A673 (cell line): Measurements from ENCODE around the gene F8A1. TPM values are rescaled to one million over a fixed set of nuclear protein-coding genes. Genes with fewer than 3 reads are reported as not detected.
"Not testable (repeated sequence)": the region's sequence is repeated elsewhere in the genome, so short reads cannot be mapped to it uniquely, and the experiment has no call there.

Experiments
- BruUV-seq: library from RNA; stranded (reverse); fragments of 400-500 nt; replicated peaks from 2 replicates; lab custom pipeline; 2021; lab: Mats Ljungman, UMichigan
- CTCF ChIA-PET: fragments of 300-600 bp; sonication (Branson Sonifier 250); formaldehyde crosslinking; loops from one replicate; lab custom pipeline; 2022; ENCODE audit warnings: antibody characterized with exemption; lab: Charles Lee
- POLR2A ChIA-PET: fragments of 300-600 bp; sonication (Branson Sonifier 250); formaldehyde crosslinking; loops from one replicate; lab custom pipeline; 2022; ENCODE audit warnings: antibody characterized with exemption; ENCODE audit not compliant: low non-redundant PET; lab: Charles Lee
- DNase-seq: peaks from one replicate; pipeline ENCODE4 v3.0.0-alpha.2; 2015; ENCODE audit warnings: low spot score
- H3K27ac ChIP-seq: fragments of 200-600 bp; sonication (generic); 2 replicates; pipeline ENCODE4 v1.5.1; 2016; ENCODE audit warnings: mixed run types, low read depth, mild to moderate bottlenecking, mixed read lengths, antibody characterized with exemption, low read length; ENCODE audit not compliant: poor library complexity, severe bottlenecking
- H3K27me3 ChIP-seq: fragments of 200-600 bp; sonication (generic); replicated peaks from 2 replicates; pipeline ENCODE4 v1.6.1; 2017; ENCODE audit warnings: mixed run types, low read depth, mild to moderate bottlenecking, mixed read lengths, antibody characterized with exemption, low read length; ENCODE audit not compliant: insufficient read depth, poor library complexity
- H3K36me3 ChIP-seq: fragments of 200-600 bp; sonication (generic); 2 replicates; pipeline ENCODE4 v1.6.1; 2016; ENCODE audit warnings: mixed run types, mild to moderate bottlenecking, mixed read lengths, antibody characterized with exemption, low read length; ENCODE audit not compliant: insufficient read depth, poor library complexity, severe bottlenecking
- H3K4me1 ChIP-seq: fragments of 200-600 bp; sonication (generic); 2 replicates; pipeline ENCODE4 v1.6.1; 2017; ENCODE audit warnings: mixed run types, mild to moderate bottlenecking, mixed read lengths, antibody characterized with exemption, low read length; ENCODE audit not compliant: insufficient read depth, poor library complexity, severe bottlenecking
- H3K4me3 ChIP-seq: fragments of 200-600 bp; sonication (generic); 2 replicates; pipeline ENCODE4 v1.5.1; 2016; ENCODE audit warnings: low read depth, mixed run types, mild to moderate bottlenecking, mixed read lengths, low read length; ENCODE audit not compliant: poor library complexity, severe bottlenecking
- H3K9me3 ChIP-seq: fragments of 200-600 bp; sonication (generic); 2 replicates; pipeline ENCODE4 v1.6.1; 2016; ENCODE audit warnings: mixed run types, low read depth, mild to moderate bottlenecking, mixed read lengths, antibody characterized with exemption, low read length; ENCODE audit not compliant: poor library complexity, severe bottlenecking
- CTCF ChIP-seq: fragments of 300-800, 200-600 bp; sonication (generic); conservative IDR thresholded peaks from 2 replicates; pipeline ENCODE4 v1.5.1; 2017; ENCODE audit warnings: low read depth, mild to moderate bottlenecking, antibody characterized with exemption, low read length, moderate library complexity, mixed read lengths
- EZH2 ChIP-seq: fragments of 200-600 bp; sonication (generic); IDR thresholded peaks from 2 replicates; pipeline ENCODE4 v1.6.1; 2017; ENCODE audit warnings: borderline replicate concordance, low read depth, mild to moderate bottlenecking, mixed read lengths, antibody characterized with exemption, low read length; ENCODE audit not compliant: poor library complexity, severe bottlenecking
- intact Hi-C: fragments of 100-400 bp; cut with micrococcal nuclease; formaldehyde crosslinking; loops from one replicate; pipeline ENCODE4 v1.10.0; 2022; ENCODE audit not compliant: unreplicated experiment
- microRNA-seq: library from miRNA; unstranded; fragments of <30 nt; microRNA quantifications from one replicate; pipeline ENCODE4 v1.2.0, GENCODE V29; 2021
- total RNA-seq: library from RNA; stranded (reverse); gene quantifications from 2 replicates; pipeline ENCODE4 v1.2.3, GENCODE V29; 2021

F8A1 gene
- total RNA-seq, 1 experiment from 2014 or later: 25.0 TPM

- no peaks in the 10 kb centered on the region for H3K4me1 ChIP-seq
- no TSS peak for BruUV-seq
- H3K36me3 ChIP-seq: no peaks in the 10 kb centered on the region
- no peak for DNase-seq
- POLR2A ChIA-PET: no interaction called here
- H3K9me3 ChIP-seq: no peaks in the 10 kb centered on the region
- TF ChIP-seq CTCF (no peak), EZH2 (no peak)
- CTCF ChIA-PET: no interaction called here
- intact Hi-C loops: loop anchor here (10.0 kb wide), 2 partner anchors 141 to 221 kb away; no protein-coding TSS in a partner anchor
- no peak overlapping the region for H3K27ac ChIP-seq
- no peaks in the 10 kb centered on the region for H3K27me3 ChIP-seq
- H3K4me3 ChIP-seq: no peak overlapping the region
Observed at GRCh38 chrX:154914052-154914451, 27.9 kb downstream of the F8A1 start.

GRCh38 chrX:154918060-154918483 is 31.9 kb downstream of the F8A1 start:
- H3K4me3 ChIP-seq: no peak overlapping the region
- intact Hi-C loops: loop anchor here (5.0 to 10.0 kb wide), 3 partner anchors 137 to 904 kb away; no protein-coding TSS in a partner anchor
- no peak overlapping the region for H3K27ac ChIP-seq
- H3K36me3 ChIP-seq: no peaks in the 10 kb centered on the region
- ChIA-PET POLR2A (no interaction called here), CTCF (interaction anchor here (0.8 to 1.3 kb wide), 7 partner anchors 16 to 299 kb away, joined by 3 to 6 read pairs (median 4); partner anchors contain the start of gene VBP1)
- DNase-seq: peak; percentile 87
- BruUV-seq: no TSS peak
- no peaks in the 10 kb centered on the region for H3K27me3 ChIP-seq
- no peaks in the 10 kb centered on the region for H3K4me1 ChIP-seq
- TF ChIP-seq CTCF (peak; percentile 81), EZH2 (no peak)
- H3K9me3 ChIP-seq: no peaks in the 10 kb centered on the region

GRCh38 chrX:154924771-154925170 is 38.6 kb downstream of the F8A1 start:
- H3K9me3 ChIP-seq, CTCF ChIA-PET, DNase-seq, H3K27ac ChIP-seq, H3K4me3 ChIP-seq, H3K4me1 ChIP-seq, H3K27me3 ChIP-seq, H3K36me3 ChIP-seq, POLR2A ChIA-PET, BruUV-seq, intact Hi-C loops: not testable (repeated sequence)

Small RNAs within 50 kb of the gene (microRNA-seq; reads per million reads assigned to microRNA genes)
- gene MIR1184-1: not detected

Other genes starting within 250 kb of the F8A1 start
- not detected in 2 replicates for gene CTAG2, start 232.8 kb upstream of the F8A1 start, total RNA-seq
- gene GAB3, start 135.3 kb upstream of the F8A1 start, total RNA-seq: 0.09 and 0.31 TPM in 2 replicates
- gene DKC1, start 123.5 kb upstream of the F8A1 start, total RNA-seq: 138 and 158 TPM in 2 replicates
- gene MPP1, start 80.9 kb upstream of the F8A1 start, total RNA-seq: 10.4 and 14.8 TPM in 2 replicates
- gene SMIM9, start 51.7 kb upstream of the F8A1 start, total RNA-seq: not detected in 2 replicates
- 1.1 and 1.9 TPM in 2 replicates for gene F8, start 136.4 kb downstream of the F8A1 start, total RNA-seq
- gene FUNDC2, start 140.5 kb downstream of the F8A1 start, total RNA-seq: 78.1 and 84.6 TPM in 2 replicates
- 5.9 and 6.4 TPM in 2 replicates for gene CMC4, start 184.8 kb downstream of the F8A1 start, total RNA-seq
- gene MTCP1, start 184.8 kb downstream of the F8A1 start, total RNA-seq: 19.8 and 21.0 TPM in 2 replicates
- gene BRCC3, start 185.2 kb downstream of the F8A1 start, total RNA-seq: 25.7 TPM in 2 replicates